NCI-H2196 (cell line): ENCODE measurements around the gene PPP1R27.

Experiments
- DNase-seq: peaks from one replicate; lab custom pipeline; 2025; ENCODE audit not compliant: unreplicated experiment; lab: John Stamatoyannopoulos, UW

The PPP1R27 gene, protein sequence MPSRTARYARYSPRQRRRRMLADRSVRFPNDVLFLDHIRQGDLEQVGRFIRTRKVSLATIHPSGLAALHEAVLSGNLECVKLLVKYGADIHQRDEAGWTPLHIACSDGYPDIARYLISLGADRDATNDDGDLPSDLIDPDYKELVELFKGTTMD

DNA sequence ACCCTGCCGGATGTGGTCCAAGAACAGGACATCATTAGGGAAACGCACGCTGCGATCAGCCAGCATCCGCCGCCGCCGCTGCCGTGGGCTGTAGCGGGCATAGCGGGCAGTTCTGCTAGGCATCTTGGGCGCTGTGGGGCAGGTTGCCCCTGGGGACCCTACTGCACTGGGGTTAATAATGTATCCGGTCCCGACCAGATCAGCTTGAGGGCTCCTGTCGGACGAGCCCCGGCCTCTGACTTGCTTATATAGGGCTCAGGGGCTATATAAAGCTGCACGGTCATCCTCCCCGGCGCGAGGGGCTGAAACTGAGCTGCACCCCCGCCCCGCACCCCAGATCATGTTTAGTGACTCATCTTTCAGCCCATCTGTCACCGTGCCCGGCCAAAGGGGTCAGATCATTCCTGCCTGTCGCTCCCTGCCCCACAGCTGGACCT, at the start of gene PPP1R27:
Gene PPP1R27, minus strand, starts transcription at position 220 of the 437 bp plus-strand sequence. Its CDS starts 97 bp downstream, at position 123.
- no peak for DNase-seq

DNA sequence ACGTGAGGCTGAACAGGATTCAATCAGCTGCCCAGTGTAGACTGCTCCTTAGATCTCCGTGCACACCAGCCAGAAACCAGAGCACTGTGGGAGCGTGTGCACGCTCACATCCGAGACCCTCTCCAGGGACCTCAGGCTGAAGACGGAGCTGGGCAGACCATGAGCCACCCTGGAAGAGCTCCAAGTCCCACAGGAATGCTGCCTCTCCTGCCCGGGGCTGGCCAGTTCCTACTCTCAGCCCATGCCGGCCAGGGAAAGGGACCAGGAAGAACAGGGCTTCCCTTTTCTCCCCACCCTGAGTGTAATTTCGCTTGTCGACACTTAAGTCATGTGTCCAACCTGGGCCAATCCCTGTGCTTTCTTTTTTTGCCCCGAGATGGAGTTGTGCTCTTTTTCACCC, 49.7 kb upstream of the PPP1R27 start:
- no peak for DNase-seq

DNA sequence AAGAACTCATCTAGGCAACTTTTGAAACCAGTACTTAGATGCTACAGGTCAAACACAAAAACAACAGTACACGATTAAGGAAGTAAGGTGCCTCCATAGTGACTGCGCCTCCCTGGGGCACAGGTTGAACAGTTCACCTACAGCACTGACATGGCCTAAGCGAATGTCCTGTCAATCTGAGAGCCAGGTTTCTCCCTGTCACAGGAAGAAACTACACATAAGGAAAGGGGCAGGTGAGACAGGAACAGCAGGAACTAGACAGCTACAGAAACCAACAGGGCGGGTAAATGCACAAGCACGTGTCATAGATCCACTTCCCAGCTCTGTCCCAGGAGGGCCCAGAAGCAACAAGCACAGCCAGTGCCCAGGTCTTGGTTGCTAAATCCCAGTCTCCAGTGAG, 44.3 kb upstream of the PPP1R27 start:
- no peak for DNase-seq

DNA sequence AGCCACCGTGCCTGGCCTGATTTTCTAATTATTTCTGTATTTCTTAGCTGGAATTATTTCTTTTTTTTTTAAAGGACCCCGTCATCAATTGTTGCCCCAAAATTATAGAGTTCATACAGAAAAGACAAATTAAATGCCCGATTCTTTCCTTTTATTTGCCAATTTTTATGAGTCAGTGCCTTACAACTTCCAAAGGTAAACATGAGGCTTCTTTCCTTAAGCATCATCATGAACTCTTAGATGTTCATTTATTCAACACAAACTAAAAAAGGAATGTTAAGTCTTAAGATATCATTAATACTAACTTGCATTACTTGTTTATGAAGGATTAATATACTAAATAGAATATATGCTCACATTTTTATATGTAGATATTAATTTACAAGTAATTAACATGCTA, 43.4 kb upstream of the PPP1R27 start:
- no peak for DNase-seq

DNA sequence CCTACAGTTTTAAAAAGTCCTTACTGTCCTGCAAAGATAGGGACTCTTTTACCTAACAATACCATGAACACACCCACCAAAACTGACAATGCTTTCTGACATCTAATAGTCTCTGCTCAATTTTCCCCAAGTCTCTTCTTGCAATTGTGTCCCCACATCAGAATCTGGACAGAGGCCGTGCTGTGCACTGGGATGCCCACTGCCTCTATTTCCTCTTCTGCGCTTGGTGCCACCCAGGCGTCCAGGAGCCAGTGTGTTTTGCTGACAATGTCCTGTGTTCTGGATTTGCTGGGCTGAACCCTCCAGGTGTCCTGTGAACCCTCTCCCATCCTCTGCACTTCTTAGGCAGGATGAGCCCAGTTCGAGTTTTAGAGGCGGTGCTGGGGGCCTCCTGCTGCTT, 42.7 kb upstream of the PPP1R27 start:
- DNase-seq = no peak

DNA sequence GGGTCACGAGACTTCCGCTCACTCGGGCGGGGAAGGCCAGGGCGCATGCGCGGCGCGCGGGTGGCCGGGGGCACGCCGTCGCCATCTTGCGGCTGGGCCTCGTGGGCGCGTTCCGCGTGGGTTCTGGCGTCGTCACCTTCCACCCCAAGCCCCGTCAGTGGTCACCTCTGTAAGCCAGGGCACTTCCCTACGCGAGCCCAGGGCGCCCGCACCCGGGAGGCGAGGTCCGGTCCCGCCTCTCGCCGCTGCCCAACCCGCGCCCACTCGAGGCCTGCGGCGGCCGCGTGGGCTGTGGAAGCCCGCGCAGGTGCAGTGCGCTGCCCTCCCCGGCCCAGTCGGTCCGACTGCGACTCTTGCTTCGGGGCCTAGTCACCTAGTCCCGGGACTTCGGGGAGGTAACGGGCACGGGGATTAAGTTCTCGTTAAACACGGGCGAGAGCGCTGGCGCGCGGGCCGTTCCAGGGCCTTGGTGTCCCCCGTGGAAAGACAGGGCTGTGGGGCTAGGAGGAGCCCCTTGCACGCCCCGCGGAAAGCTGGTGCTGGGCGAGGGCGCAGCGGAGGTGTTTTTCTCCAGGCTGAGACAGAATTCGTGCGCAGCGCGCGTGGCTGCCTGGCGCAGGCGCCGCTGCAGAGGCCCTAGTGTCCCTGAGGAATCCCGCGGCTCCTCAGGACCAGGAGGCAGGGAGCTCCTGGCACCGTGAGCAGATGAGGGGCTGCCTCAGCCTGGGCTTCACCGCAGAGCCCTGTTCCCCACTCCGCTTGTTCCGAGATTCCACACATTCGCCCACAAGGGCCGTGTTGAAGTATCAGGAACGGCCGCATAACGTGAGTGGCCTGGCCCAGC, 36.8 kb upstream of the PPP1R27 start:
- peak; percentile 98 for DNase-seq

DNA sequence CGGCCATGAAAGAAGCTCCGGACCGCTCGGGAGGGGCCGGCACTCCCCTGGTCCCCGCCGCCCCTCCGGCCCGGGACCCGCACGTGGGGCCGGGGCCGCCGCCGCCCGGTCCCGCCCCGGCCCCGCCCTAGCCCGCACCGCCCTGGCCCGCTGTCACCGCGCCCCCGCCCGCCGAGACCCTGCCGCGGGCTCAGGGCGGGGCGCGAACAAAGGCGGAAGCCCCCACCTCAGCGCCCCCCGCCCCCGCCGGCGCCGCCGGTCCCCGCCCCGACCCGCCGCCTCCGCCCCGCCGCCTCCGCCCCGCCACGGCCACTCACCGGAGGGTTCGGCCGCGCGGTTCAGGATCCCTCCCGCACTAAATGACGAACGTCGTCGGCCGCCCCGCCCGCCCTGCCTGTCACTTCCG, 36.1 kb upstream of the PPP1R27 start, which contains the start of gene ARHGDIA:
Gene ARHGDIA, minus strand, starts transcription at position 357 of the 406 bp plus-strand sequence. CDS start 1,407 bp downstream, outside the sequence.
- DNase-seq = no peak

DNA sequence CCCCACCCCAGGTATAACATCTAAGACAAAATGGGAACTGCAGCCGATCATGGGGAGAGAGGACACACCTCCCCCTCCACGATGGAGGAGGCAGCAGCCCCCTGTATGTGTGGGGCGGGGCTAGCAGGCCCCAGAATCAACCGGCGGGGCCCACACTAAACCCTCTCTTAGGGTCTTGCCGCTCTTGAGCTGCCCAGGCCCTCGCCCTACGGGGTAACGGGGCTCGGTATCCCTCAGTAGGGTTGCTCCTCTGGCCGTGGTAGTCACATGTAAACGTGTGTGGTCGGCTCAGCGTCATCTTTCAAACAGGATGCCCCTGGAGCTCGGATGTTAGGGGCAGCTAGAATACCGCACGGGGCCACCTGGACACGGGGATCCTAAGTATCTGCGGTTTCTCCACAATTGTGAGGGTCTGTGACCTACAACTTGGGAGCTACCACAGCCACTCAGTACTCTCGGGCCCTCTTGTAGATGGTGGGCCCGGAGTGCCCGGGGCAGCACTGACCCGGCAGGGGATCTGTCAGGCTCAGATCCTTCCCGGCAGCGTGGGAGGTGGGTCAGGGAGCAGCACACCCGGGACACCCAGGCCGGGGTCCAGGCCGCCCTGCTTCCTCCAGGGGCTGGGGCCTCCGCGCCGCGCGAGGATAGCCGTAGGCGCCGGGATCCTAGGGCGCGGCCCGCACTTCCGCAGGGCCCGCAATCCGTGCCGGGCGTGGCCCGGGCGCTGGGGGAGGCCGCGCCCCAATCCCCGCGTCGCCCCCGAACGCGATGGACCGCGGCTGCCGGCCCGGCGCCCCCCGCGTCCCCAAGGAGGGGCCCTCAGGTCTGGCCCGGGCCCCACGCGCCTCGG, 35.5 kb upstream of the PPP1R27 start:
- DNase-seq = no peak

DNA sequence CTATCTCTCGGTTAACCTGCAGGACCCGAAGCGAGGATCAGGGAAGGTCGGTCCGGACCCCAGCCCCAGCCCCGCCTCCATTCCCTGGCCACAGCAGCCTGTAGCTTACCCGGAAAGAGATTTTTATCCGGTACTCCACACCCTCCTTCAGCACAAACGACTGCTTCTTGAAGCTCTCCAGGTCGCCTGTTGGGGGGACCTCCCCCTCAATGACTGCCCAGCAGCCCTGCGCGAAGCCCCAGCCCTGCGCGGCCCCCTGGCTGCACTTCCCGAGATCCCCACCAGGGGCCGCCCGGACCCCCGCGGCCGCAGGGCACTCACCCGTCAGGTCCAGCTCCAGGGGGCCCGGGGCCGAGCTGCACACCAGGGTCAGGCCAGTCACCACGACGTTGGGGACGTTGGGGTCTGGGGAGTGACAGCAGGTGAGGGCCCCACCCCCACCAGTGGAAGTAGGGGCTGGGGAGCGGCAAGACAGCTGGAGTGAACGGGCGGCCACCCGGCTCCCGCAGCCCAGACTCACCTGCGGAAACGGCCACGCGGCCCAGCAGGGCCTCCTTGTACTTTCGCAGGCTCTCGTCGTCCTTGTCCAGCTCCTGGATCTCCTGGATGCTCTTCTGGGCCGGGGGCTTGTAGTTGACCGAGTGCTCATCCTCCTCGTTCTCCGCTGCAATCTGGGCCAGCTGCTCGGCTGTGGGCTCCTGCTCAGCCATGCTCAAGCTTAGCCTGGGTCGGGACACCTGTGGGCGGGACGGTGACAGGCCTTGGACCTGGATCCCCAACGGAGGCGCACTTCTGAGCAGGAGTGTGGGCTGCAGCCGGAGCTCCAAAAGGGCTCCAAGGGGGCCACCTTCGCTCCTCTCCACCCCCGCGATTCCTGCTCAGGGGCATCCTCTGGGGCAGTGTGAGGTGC, 34.6 kb upstream of the PPP1R27 start:
- DNase-seq = no peak

DNA sequence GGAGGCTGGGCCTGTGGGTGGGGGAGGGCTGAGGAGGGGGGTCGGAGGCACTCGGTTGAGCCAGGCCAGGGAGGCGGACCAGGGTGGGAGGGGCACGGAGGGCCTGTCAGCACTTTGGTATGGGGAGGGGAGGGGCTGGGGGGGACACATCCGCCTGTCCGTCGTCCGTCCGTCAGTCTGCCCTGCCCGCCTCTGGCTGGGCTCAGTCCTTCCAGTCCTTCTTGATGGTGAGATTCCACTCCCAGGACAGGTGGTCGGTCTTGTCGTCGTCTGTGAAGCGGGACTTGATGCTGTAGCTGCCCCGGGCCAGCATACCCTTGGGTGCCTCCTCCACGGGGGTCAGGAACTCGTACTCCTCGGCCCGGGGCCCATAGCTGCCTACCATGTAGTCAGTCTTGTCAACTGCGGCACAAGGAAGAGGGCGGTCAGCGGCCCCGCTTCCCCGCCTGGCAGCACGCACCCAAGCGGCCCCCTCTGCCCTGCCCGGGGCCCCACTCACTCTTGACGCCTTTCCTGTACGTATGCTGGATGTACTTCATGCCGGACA, 33.9 kb upstream of the PPP1R27 start:
- no peak for DNase-seq

DNA sequence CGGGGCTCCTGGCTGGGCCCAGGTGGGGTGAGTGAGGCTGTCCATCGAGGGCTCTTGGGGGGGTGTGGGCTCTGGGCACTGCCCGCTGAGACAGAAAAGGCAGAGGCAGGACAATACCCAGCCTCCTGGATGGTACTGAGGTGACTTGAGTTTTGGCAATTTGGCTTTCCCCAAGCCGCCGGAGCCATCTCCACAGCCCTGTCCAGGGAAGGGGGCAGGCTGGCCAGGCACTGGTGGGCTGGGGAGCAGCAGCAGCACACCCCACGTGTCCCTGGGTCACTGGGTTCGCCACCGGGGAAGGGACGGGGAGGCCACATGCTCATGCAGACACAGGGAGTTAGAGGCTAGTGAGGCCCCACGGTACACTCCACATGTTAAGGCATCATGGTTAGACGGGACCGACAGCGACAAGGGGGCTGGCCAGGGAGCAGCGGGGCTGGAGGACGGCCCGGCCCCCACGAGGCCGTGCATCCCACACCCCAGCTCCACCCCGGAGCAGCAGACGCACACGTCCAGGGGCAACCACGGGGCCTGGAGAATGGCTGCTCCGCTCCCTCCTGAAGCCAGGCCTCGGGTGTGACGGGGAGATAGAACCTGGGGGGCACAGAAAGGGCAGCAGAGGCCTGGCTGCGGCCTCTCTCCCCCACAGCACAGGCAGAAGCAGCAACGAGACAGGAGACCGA, 33.3 kb upstream of the PPP1R27 start:
- no peak for DNase-seq

DNA sequence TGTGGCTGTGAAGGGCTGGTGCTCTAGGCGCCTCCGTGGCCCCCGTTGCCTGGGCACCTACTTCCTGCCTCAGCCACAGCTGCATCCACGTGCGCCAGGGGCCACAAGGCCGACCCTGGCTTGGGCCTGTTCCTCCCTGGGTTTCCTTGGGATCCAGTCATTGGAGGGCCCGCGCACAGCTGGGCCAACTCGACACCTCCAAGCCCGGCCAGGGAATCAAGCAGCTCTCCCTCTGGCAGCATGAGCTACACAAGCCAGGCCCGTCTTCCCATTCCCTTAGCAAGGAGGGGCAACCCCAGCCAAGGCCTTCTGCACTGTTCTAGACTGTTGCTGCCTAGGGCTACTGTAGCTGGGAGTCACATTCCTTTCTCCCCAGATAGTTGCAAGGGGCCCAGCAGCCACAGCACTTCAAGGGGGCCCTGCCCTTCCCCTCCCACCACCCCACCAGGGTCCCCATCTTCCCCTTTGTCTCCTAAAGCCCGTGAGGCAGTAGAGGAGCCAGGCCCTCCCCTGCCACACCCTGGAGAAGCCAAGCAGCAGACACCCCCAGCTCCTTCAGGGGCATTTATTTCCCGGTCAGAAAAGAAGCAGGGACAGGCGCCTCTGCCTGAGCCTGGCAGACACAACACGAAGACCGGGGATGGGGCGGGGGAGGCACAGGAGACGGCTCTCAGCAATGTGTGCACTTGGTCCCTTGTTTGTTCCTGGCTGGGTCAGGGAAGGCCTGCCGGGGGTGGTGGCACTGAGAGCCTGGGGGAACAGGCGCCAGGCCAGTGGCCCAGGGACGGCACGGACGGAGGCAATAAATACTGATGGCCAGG, 32.5 kb upstream of the PPP1R27 start:
- DNase-seq = no peak

DNA sequence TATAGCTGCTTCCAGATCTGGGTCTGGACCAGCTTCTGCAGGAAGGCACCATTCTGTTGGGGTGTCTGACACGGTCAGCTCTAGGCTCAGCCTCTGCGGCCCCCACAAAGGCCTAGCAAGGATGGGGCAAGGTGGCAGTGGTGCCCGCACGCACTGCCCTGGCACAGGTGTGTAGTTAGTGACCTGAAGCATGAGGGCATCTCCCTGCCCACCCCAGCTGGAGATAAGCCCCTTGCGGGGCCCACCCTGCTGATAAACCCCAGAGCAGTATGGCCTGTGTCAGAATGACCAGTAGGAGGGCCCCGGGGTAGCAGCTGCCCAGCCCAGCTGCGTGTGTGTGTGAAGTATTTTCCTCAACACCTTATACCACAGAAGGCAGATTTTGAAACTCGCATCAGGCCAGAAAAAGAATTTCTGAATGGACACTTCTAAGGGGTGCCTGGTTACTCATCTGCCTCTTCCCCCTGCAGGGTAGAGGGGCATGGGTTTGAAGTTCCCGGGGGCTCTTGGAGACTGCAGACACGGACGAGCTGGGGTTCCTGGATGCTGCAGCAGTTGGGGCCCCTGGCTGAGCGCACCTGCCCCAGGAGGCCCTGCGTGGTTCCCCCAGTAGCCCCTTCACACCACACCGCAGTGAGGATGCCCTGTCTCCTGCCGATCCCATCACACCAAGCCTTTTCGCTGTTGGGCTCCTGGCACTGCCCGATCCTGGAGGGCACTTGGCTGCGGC, 31.8 kb upstream of the PPP1R27 start:
- DNase-seq = no peak

DNA sequence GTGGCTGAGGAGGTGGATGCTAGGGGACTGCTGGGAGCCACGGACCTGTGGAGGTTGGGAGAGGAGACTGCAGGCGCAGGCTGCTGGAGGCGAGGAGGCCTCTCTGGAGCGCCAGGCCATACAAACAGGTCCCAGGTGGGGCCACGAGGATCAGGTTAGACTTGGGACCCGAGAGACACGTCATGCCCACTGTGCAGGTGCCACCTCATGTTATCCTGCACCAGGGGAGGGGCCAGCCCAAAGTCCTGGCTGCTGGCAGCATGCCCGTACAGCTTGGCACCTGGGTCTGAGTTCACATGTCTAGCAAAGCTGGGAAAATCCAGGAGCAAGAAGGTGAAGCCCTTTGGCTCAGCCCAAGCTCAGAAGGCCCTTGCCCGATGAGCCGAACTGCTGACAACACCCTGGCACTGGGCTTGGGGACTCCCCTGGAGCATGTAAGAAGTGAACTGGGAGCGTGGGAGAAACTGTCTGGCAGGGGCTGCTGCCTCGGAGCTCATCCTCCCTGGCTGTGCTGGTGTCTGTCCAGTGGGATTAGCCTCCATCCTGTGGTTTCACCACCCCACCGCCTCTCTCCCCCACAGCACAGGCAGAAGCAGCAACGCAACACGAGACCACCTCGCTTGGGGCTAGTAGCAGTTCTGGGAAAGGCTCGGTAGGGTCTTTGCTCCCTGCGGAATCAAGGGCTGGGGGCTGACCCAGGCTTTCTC, 31.0 kb upstream of the PPP1R27 start:
- DNase-seq = peak; percentile 91

DNA sequence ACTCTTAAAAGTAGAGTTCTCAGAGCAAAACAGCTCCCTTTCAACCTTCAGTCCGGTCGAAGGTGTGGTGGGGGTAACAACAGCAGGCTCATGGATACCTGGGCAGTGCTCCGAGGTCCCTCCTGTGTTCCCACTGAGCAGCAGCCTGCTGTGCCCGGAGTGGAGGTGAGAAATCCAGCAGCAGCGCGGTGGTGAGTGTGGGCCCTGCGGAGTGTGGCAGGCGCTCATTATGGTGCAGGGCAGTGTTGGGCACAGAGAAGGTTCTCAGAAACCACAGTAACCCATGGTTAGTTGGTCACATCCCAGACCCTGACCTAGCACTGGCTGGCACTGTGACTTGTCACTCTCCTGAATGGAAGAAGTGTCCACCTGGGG, 30.5 kb upstream of the PPP1R27 start:
- no peak for DNase-seq

DNA sequence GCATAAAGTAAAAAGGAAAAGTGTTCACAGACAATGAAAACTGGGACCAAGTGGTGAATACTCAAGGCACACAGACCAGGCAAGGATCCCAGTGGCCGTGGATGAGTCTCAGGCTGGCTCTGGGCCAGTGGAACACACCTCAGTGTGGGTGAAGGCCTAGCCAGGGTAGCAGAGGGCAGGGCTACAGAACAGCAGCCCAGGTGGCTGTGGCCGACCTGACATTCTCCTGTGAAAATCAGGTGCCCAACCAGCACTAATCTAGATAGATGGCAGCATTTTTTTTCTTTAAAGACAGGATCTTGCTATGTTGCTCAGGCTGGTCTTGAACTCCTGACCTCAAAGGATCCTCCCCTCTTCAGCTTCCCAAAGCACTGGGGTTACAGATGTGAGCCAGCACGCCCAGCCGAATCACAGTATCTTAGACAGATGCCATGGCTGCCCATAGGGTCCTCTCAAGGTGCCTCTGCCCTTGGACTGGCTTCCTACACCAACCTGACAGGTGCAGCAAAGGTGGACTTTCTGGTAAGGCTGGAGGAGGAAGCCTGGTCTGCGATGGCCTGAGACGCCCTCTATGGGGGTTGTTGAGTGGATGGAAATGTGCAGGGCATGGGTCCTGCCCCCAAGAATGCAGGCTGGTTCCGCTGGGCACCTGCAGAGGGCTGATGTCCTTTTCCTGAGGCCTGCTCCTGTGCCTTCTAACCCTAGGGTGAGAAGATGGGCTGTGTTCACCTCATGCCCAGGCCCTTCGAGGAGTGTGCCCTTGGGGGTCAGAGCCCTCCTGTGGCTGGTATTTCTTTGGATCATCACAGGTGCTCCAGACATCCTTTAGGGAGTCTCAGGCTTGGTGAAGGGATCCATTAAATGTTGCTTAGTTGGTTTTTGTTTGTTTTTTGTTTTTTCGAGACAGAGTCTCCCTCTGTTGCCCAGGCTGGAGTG, 29.3 kb upstream of the PPP1R27 start:
- no peak for DNase-seq
